CD4-positive, alpha-beta T cell treated with Interleukin-2 at 100 ng/mL for 4 hours (primary cell): ENCODE data around the gene IFNAR1.
A peak's percentile ranks its signal among the peaks of the same experiment; 100 is the strongest.
"Not testable (repeated sequence)": the region's sequence is repeated elsewhere in the genome, so short reads cannot be mapped to it uniquely, and the experiment has no call there.

ENCODE experiments used
- DNase-seq: peaks from one replicate; pipeline ENCODE4 v3.0.0-alpha.2; 2020; ENCODE audit warnings: low spot score

Gene IFNAR1

GRCh38 chr21:33308586-33309490 lies 15.9 kb upstream of the IFNAR1 start:
- peak; percentile 37 for DNase-seq

GRCh38 chr21:33309778-33310177 lies 15.0 kb upstream of the IFNAR1 start:
- no peak for DNase-seq

GRCh38 chr21:33312121-33312520 lies 12.6 kb upstream of the IFNAR1 start:
- DNase-seq, result no peak

GRCh38 chr21:33313183-33313582 lies 11.6 kb upstream of the IFNAR1 start:
- DNase-seq, result no peak

GRCh38 chr21:33313611-33314010 lies 11.2 kb upstream of the IFNAR1 start:
- no peak for DNase-seq

- DNase-seq, result no peak
Observed at GRCh38 chr21:33314111-33314510, 10.7 kb upstream of the IFNAR1 start.

GRCh38 chr21:33315946-33316710 lies 8.6 kb upstream of the IFNAR1 start:
- DNase-seq, result no peak

GRCh38 chr21:33317145-33317544 lies 7.6 kb upstream of the IFNAR1 start:
- DNase-seq, result no peak

- DNase-seq, result no peak
Observed at GRCh38 chr21:33317786-33318486, 6.8 kb upstream of the IFNAR1 start.

GRCh38 chr21:33321005-33321404 lies 3.8 kb upstream of the IFNAR1 start:
- DNase-seq, result not testable (repeated sequence)

- DNase-seq, result not testable (repeated sequence)
Observed at GRCh38 chr21:33323610-33324009, 1.2 kb upstream of the IFNAR1 start.

GRCh38 chr21:33325222-33326067 lies 675 bp downstream of the IFNAR1 start:
- DNase-seq, result peak; percentile 74

GRCh38 chr21:33327326-33327725 lies 2.6 kb downstream of the IFNAR1 start:
- DNase-seq, result no peak

GRCh38 chr21:33327792-33328433 lies 3.1 kb downstream of the IFNAR1 start:
- no peak for DNase-seq

- DNase-seq, result no peak
Observed at GRCh38 chr21:33330726-33331125, 6.0 kb downstream of the IFNAR1 start.

- DNase-seq, result peak; percentile 29
Observed at GRCh38 chr21:33332143-33332542, 7.4 kb downstream of the IFNAR1 start.

- no peak for DNase-seq
Observed at GRCh38 chr21:33334191-33334590, 9.4 kb downstream of the IFNAR1 start.

- no peak for DNase-seq
Observed at GRCh38 chr21:33334824-33335223, 10.1 kb downstream of the IFNAR1 start.

GRCh38 chr21:33339135-33339534 lies 14.4 kb downstream of the IFNAR1 start:
- no peak for DNase-seq

- no peak for DNase-seq
Observed at GRCh38 chr21:33339918-33340317, 15.1 kb downstream of the IFNAR1 start.

- no peak for DNase-seq
Observed at GRCh38 chr21:33345751-33346238, 21.0 kb downstream of the IFNAR1 start.
